Esophagus squamous epithelium (tissue), 5 donors: Measurements from ENCODE around the gene PLEKHA5. TPM values are rescaled to one million over a fixed set of nuclear protein-coding genes. Genes with fewer than 3 reads are reported as not detected.

Experiments used
- DNase-seq: peaks from one replicate; lab custom pipeline; 2025; lab: John Stamatoyannopoulos, UW
- H3K27ac ChIP-seq, 4 donors: fragments of 200-600 bp; sonication (generic); one replicate each; pipeline ENCODE4 v1.5.1; 2016 to 2019; ENCODE audit warnings: mild to moderate bottlenecking in 1 of 4
- H3K27me3 ChIP-seq, 4 donors: fragments of 200-600 bp; sonication (generic); 1 replicate in 3 of 4; 2 replicates in 1 of 4; pipeline versions ENCODE4 v1.5.1 to v1.6.0; 2017 to 2021; ENCODE audit warnings: antibody characterized with exemption in 1 of 4
- H3K36me3 ChIP-seq, 3 donors: fragments of 200-600 bp; sonication (generic); one replicate each; pipeline ENCODE4 v1.5.1; 2016 to 2019
- H3K4me1 ChIP-seq, 3 donors: fragments of 200-600 bp; sonication (generic); one replicate each; pipeline ENCODE4 v1.5.1; 2017 to 2019
- H3K4me3 ChIP-seq, 4 donors: fragments of 200-600 bp; sonication (generic); 1 replicate in 3 of 4; 2 replicates in 1 of 4; pipeline ENCODE4 v1.5.1; 2016 to 2019; ENCODE audit warnings: mild to moderate bottlenecking in 2 of 4, moderate library complexity in 1 of 4
- H3K9me3 ChIP-seq, 3 donors: fragments of 200-600 bp; sonication (generic); one replicate each; pipeline ENCODE4 v1.5.1; 2016 to 2019
- POLR2A ChIP-seq, 4 donors: fragments of 450-650 bp; IDR thresholded peaks; one replicate each; pipeline ENCODE4 v1.6.1; 2017; ENCODE audit warnings: antibody characterized with exemption in 4 of 4, mild to moderate bottlenecking in 4 of 4, moderate library complexity in 3 of 4
- WGBS, 2 donors: methylation state at CpG; one replicate each; pipeline ENCODE4 v1.1.5; 2018; 5-methylcytosine and 5-hydroxymethylcytosine counted together
- intact Hi-C: fragments of 100-400 bp; cut with DNase I; formaldehyde crosslinking; loops from one replicate; pipeline ENCODE4 v1.15.0; 2022
- total RNA-seq, 4 donors: library from RNA; depleted of rRNA; stranded (reverse); fragments of >200 nt; gene quantifications; one replicate each; pipeline ENCODE4 v1.1.0, GENCODE V29; 2016
- TF ChIP-seq, protein P1 (sequence below), 6 experiments: fragments of 450-650 bp in 4 of 6; fragments of 200-600 bp in 2 of 6; sonication (generic) in 2 of 6; IDR thresholded peaks; one replicate each; pipeline ENCODE4 v1.5.1; 2016 to 2019; ENCODE audit warnings: antibody characterized with exemption in 6 of 6, mild to moderate bottlenecking in 4 of 6, moderate library complexity in 4 of 6
- donor health status: DM: yes; HTN: yes; CAD: no.

PLEKHA5 gene
- total RNA-seq, 4 donors from 2014 or later: 16.1 to 43.7 (median 29.3) TPM

- no peak overlapping the region for H3K4me3 ChIP-seq
- intact Hi-C loops: no loop called here
- TF ChIP-seq, protein P1, sequence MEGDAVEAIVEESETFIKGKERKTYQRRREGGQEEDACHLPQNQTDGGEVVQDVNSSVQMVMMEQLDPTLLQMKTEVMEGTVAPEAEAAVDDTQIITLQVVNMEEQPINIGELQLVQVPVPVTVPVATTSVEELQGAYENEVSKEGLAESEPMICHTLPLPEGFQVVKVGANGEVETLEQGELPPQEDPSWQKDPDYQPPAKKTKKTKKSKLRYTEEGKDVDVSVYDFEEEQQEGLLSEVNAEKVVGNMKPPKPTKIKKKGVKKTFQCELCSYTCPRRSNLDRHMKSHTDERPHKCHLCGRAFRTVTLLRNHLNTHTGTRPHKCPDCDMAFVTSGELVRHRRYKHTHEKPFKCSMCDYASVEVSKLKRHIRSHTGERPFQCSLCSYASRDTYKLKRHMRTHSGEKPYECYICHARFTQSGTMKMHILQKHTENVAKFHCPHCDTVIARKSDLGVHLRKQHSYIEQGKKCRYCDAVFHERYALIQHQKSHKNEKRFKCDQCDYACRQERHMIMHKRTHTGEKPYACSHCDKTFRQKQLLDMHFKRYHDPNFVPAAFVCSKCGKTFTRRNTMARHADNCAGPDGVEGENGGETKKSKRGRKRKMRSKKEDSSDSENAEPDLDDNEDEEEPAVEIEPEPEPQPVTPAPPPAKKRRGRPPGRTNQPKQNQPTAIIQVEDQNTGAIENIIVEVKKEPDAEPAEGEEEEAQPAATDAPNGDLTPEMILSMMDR (IDR thresholded peaks at IDR 0.05): no peak
- TF ChIP-seq POLR2A (IDR thresholded peaks at IDR 0.05): no peak
- H3K4me1 ChIP-seq: peaks cover 3 to 32% (median 6%) of the 10 kb centered on the region in 3 donors
- H3K27ac ChIP-seq: peak overlapping the region in 2 of 4 donors; percentile 88 to 95
- WGBS, 2 donors: 56 to 63% methylated on average over 2 of the region's 2 CpGs
- no peak for DNase-seq
- H3K27me3 ChIP-seq: no peaks in the 10 kb centered on the region
- peaks cover 0 to 11% (median 0%) of the 10 kb centered on the region in 3 donors for H3K9me3 ChIP-seq
- H3K36me3 ChIP-seq: no peaks in the 10 kb centered on the region
Measured at GRCh38 chr12:19128485-19128884, 1.0 kb upstream of the PLEKHA5 start.

DNA sequence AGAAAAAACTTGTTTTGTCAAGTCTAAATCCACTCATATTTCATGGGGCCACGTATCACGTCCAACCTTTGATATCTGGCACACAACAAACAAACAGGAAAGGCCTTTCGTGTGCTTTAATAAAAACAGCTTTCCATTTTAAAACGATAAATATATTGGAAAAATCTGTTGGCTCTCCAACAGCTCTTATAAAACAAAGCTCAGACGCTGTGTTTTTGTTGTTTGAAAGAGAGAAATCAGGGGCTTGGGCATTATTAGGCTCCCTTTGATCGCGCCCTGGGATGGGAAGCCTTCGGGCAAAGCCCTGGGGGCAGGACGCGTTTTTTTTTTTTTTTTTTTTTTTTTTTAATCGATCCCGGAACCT lies 429 bp upstream of the PLEKHA5 start:
- 1 to 5% methylated on average over 5 to 8 of the region's 12 CpGs for WGBS, 2 donors
- no peak for TF ChIP-seq POLR2A (IDR thresholded peaks at IDR 0.05)
- TF ChIP-seq, protein P1 (IDR thresholded peaks at IDR 0.05): no peak
- Histone ChIP-seq H3K9me3 (peaks cover 0 to 11% (median 0%) of the 10 kb centered on the region in 3 donors), H3K36me3 (no peaks in the 10 kb centered on the region), H3K4me1 (peaks cover 3 to 36% (median 6%) of the 10 kb centered on the region in 3 donors), H3K27me3 (no peaks in the 10 kb centered on the region), H3K4me3 (peak overlapping the region; percentile 17 to 97 (median 87)), H3K27ac (peak overlapping the region; percentile 88 to 95 (median 94))
- no peak for DNase-seq
- intact Hi-C loops: no loop called here

DNA sequence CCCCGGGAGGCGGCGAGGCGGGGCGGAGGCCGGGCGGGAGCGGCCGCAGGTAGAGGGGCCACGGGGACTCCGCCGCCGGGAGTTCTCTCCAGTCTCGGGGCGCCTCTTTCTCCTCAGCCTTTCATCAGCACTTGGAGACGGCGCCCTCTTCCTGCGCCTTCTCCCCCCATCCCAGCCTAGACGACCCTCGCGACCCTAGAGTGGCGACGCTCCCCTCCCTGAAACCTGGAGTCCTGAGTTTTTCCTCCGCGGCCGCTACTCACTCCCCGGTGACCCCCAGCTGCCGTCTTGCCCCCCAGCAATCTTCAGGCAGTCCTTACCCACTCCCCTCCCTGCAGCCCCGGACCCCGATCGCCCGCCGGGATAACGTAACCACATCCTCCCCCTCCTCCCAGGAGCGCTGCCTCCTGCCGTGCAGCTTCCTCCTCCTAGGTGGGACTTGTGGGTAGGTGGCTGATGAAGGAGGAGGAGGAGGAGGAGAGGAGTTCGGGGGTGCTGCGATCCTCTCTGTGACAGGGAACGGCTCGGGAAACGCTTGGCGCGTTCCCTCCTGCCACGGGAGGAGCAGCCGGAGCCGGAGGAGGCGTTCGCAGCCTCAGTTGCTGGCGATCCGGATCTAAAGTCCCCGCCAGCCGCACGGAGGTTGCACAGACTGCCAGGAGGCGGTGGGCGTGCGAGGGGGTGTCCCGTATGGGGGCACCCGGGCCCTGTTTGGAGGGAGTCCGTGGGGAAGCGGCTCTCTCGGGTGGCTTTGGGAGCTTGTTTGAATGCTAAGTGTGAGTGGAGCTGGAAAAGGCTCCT lies 891 bp downstream of the PLEKHA5 start:
- WGBS, 2 donors: 0 to 1% methylated on average over 23 to 26 of the region's 61 CpGs
- Histone ChIP-seq H3K27me3 (no peaks in the 10 kb centered on the region), H3K9me3 (peaks cover 0 to 11% (median 0%) of the 10 kb centered on the region in 3 donors), H3K27ac (peak overlapping the region; percentile 94 to 97 (median 95)), H3K4me3 (peak overlapping the region; percentile 85 to 97 (median 87)), H3K36me3 (no peaks in the 10 kb centered on the region), H3K4me1 (peaks cover 3 to 36% (median 6%) of the 10 kb centered on the region in 3 donors)
- no peak for DNase-seq
- intact Hi-C loops: no loop called here
- TF ChIP-seq, protein P1 (IDR thresholded peaks at IDR 0.05): no peak
- no peak for TF ChIP-seq POLR2A (IDR thresholded peaks at IDR 0.05)

- Histone ChIP-seq H3K27ac (peak overlapping the region; percentile 94 to 97 (median 95)), H3K4me1 (peaks cover 3 to 36% (median 6%) of the 10 kb centered on the region in 3 donors), H3K27me3 (no peaks in the 10 kb centered on the region), H3K9me3 (peaks cover 0 to 11% (median 0%) of the 10 kb centered on the region in 3 donors), H3K36me3 (no peaks in the 10 kb centered on the region), H3K4me3 (peak overlapping the region; percentile 85 to 97 (median 87))
- no peak for TF ChIP-seq POLR2A (IDR thresholded peaks at IDR 0.05)
- TF ChIP-seq, protein P1 (IDR thresholded peaks at IDR 0.05): no peak
- 3 to 10% methylated on average over 3 to 7 of the region's 7 CpGs for WGBS, 2 donors
- intact Hi-C loops: no loop called here
- no peak for DNase-seq
Measured at GRCh38 chr12:19131025-19131444, 1.5 kb downstream of the PLEKHA5 start.

GRCh38 chr12:19138551-19138950 lies 9.0 kb downstream of the PLEKHA5 start:
- no peaks in the 10 kb centered on the region for H3K9me3 ChIP-seq
- peaks cover 0 to 13% (median 0%) of the 10 kb centered on the region in 3 donors for H3K4me1 ChIP-seq
- intact Hi-C loops: no loop called here
- DNase-seq: no peak
- no peak overlapping the region for H3K27ac ChIP-seq
- H3K36me3 ChIP-seq: peaks cover 0 to 33% (median 0%) of the 10 kb centered on the region in 3 donors
- WGBS, 2 donors: 67 to 71% methylated on average over 4 of the region's 4 CpGs
- TF ChIP-seq, protein P1 (IDR thresholded peaks at IDR 0.05): no peak
- no peak for TF ChIP-seq POLR2A (IDR thresholded peaks at IDR 0.05)
- H3K4me3 ChIP-seq: no peak overlapping the region
- H3K27me3 ChIP-seq: no peaks in the 10 kb centered on the region
